ENCODE results near the gene SERPINB5.
A peak's percentile ranks its signal among the peaks of the same experiment; 100 is the strongest.

Gene SERPINB5

DNA sequence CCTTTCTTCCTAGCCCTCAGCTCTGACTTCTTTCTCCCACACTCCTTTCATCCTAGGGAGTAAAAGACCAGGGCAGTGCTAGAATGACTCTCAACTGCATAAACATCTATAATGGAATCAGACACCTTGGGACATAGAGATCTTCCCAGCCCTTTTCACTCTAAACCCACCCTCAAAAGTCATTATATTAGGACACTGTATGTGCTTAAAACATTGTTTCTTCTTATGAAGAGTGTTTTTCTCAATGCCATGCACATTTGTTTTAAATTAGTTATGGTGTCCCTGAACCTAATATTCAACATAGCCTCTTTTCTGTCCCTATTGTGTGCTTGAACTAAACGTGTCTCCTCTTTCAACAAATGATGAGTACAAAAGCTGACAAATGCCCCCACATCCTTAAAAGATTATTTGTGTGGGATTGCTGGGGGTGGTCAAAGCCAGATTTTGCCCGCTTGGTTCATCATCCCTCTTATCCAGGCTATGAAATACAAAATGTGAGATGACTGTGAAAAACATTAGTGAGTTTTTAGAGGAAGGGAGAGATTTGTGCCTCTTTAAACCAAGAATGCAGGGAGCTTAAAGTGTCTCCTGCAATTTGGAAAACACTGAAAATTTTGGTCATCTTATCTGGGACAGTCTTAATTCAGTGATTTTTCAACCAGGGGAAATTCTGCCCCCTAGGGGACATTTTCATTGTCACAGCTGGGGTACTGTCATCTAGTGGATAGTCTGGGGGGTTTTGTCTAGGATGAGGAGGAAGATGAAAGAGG lies 29.0 kb downstream of the SERPINB5 start:
- no peak for DNase-seq (ENCODE audit: low read depth)
- peak; percentile 76 for TF ChIP-seq CTCF (IDR thresholded peaks at IDR 0.05; ENCODE audit: control insufficient read depth, insufficient read depth, low read depth, low read length, missing control alignments)
- H3K4me3 ChIP-seq (ENCODE audit: control insufficient read depth, low read depth, low read length), result no peak overlapping the region

DNA sequence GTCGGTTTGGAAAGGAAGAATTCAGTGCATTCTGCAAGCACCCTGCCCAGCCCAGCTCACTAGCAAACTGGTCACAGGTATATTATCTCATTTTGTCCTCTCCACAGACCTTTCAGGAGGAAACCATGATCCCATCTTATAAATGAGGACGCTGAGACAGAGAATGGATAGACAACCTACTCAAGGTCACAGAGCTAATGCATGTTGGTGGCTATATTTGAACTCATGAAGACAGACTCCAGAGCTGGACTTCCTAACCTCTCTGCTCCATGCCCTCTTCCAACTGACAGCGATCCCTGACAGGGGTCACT lies 29.5 kb downstream of the SERPINB5 start:
- no peak for TF ChIP-seq CTCF (IDR thresholded peaks at IDR 0.05; ENCODE audit: control insufficient read depth, insufficient read depth, low read depth, low read length, missing control alignments)
- no peak overlapping the region for H3K4me3 ChIP-seq (ENCODE audit: control insufficient read depth, low read depth, low read length)
- no peak for DNase-seq (ENCODE audit: low read depth)

DNA sequence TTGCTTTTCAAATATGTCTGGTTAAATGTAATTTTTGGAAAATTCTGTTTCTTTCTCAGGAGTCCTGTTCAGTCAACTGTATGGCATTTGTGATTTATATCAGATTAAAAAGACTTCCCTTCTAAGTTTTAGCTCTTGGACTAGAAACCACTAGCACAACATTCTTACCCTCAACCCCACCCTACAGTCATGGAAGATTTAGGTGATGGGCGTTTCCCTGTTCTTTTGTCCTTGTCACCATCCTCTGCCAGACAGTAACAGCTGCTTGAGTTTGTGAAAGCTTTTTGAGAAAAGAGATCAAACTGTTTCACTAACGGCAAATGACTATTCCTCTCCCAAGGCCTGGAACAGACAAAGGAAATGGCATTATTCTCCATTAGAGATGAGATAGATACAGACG lies 31.8 kb downstream of the SERPINB5 start:
- TF ChIP-seq CTCF (IDR thresholded peaks at IDR 0.05; ENCODE audit: control insufficient read depth, insufficient read depth, low read depth, low read length, missing control alignments), result no peak
- no peak for DNase-seq (ENCODE audit: low read depth)
- no peak overlapping the region for H3K4me3 ChIP-seq (ENCODE audit: control insufficient read depth, low read depth, low read length)

DNA sequence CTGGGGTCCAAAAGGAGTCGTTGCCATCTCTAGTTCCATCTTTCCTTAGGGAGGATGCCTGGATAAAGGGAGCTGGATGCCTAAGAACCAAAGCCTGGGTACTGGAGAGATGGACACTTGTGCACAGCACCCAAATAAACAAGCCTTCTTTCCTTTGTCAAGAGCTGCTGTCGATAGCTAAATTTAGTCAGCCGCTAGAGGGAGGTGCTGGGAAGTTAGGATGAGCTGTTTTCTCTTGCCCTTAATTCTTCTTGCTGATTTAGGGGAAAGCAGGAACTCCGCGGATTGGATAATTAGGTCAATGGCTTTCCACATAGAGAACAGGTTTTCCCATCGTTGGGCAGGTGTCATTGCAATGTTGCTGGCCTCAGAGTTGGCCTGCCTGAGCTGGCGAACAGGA lies 34.5 kb downstream of the SERPINB5 start:
- peak; percentile 38 for DNase-seq (ENCODE audit: low read depth)
- peak; percentile 86 for TF ChIP-seq CTCF (IDR thresholded peaks at IDR 0.05; ENCODE audit: control insufficient read depth, insufficient read depth, low read depth, low read length, missing control alignments)
- H3K4me3 ChIP-seq (ENCODE audit: control insufficient read depth, low read depth, low read length), result no peak overlapping the region

- H3K4me3 ChIP-seq (ENCODE audit: control insufficient read depth, low read depth, low read length), result no peak overlapping the region
- no peak for TF ChIP-seq CTCF (IDR thresholded peaks at IDR 0.05; ENCODE audit: control insufficient read depth, insufficient read depth, low read depth, low read length, missing control alignments)
- DNase-seq (ENCODE audit: low read depth), result no peak
These were observed 37.6 kb downstream of the SERPINB5 start for GRCh38 chr18:63514326-63514725.

GRCh38 chr18:63514888-63515678 lies 38.3 kb downstream of the SERPINB5 start:
- no peak overlapping the region for H3K4me3 ChIP-seq (ENCODE audit: control insufficient read depth, low read depth, low read length)
- no peak for DNase-seq (ENCODE audit: low read depth)
- peak; percentile 25 for TF ChIP-seq CTCF (IDR thresholded peaks at IDR 0.05; ENCODE audit: control insufficient read depth, insufficient read depth, low read depth, low read length, missing control alignments)

Measured in AG09309 (cell line).